ENCODE results near the gene AHNAK2.

Gene AHNAK2

DNA sequence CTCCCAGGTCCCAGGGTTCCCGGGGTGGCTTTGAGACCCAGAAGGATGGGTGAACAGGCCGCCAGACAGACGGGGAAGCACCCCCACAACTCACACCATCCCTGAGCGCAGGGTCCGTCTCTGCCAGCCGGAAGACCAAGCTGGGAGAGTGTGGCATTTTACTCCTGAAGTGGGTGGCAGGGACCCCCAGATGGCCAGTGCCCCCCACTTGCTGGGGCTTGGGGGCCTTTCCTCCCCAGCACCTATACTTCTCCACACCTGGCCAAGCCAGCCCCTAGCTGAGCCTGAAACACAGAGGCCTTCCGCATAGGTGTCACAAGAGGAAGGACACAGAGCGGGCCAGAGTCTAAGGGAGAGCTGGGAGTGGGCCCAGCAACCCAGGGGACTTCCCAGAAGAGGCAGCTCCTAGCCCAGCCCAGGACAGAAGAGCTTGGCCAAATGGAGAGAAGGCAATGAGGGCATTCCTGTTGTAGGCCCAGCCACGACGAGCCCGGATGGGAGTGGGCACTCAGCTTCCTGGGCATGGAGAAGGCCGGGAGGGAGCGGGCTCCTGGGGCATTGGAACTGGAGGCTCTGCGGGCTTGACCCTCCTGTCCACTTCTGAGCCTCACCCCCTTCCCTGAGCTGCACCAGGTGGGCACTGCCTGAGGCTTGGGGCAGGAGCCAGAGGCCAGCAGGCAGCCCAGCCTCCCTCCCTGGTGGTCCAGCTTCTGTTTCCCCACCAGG lies 3.3 kb downstream of the AHNAK2 start:
- DNase-seq (ENCODE audit: extremely low read depth in 1 of 2, low read depth in 1 of 2), result no peak

DNA sequence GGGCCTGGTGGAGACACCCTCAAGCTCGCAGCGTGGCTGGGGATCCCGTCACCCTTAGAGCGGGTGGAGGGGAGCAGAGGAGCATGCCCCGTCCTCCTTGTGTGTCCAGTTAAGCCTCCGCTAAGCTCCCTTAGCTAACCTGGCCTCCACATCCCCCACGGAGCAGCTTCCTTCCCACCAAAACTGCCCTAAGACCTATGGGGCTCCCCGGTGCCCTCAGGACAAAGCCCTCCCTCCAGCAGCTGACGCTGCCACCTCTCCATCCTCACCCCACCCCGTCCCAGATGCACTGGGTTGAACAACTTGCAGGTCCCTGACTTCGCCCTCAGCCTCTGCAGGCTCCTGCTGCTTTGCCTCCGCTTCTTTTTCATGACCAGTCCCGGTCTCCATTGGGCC lies 4.0 kb downstream of the AHNAK2 start:
- no peak for DNase-seq (ENCODE audit: extremely low read depth in 1 of 2, low read depth in 1 of 2)

DNA sequence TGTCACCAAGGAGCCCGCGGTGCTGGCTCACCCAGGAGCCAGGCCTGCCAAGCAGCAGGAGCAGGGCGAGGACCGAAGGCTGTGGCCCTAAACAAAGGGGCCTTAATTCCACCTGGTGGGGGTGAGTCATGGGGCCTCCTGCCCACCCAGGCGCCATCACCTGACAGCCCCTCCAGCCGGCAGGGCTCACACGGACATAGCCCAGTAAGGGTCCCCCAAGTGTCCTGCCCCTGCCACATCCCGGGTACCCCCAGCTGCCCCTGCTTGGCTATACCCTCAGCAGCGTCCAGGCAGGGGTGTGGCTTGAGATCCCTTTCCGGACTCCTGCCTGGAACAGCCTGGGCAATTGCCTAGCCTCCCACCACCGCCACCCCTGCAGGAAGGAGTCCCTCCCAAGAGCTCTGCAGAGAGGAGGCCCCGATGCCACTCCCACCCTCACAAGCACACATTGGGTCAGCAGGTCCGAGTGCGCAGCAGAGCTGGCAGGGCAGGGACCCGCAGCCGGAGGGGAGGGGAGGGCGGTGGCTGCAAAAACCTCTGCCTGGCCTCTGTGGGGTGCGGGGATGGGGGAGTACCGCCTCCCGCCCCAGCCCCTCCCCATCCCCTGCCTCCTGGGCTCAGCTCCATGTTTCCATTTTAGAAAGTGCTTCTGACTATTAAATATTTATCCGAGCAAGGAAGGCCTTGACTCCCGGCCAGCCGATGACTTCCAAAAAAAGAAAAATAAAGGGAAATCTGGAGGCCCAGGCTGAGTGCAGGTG lies 4.6 kb downstream of the AHNAK2 start:
- no peak for DNase-seq (ENCODE audit: extremely low read depth in 1 of 2, low read depth in 1 of 2)

DNA sequence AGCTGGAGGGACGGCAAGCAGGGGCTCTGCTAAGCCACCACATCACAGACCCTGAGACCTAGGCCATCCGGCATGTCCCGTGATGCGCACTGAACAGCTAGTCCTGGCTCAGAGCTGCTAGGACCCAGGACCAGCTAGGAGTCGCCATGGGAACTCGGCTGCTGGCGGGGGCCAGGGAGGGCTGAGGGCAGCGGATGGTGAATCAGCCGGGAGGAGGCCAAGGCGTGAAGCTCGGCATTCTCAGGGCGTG lies 5.1 kb downstream of the AHNAK2 start:
- no peak for DNase-seq (ENCODE audit: extremely low read depth in 1 of 2, low read depth in 1 of 2)

DNA sequence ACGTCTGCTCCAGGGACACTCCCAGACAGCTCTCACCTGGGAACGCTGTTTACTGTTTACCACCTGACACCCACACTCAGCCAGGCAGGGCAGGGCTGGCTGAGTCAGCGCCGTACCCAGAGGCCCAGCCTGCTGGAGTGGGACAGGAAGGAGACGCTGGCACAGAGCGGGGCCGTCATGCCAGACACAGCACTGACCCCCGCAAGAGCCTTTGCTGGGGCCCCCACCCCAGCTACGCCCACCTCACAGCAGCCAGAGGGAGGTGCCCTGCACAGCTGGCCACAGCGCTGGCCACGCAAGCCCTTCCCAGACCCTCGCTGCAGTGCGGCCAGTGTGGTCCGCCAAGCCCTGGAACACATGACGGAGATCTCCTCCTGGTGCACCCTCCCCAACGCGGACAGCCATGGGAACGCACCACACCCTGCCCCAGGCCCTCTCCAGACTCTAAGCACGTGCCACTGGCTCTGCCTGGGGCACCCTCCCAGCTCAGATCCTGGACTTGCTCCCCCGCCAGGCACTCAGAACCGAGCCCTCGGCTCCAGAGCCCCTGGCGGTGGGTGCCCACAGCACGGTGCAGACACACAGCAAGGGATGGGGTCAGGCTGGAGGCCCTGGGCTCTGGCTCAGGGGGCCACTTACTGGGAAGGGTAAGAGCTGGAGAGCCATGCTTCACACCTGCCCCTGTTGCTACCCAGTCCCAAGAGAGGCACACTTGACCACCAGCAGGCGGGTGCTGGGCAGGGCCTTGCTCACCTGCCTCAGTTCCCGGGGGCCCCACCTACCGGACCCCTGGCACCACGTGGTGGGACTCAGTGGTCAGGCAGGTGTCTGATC lies 5.7 kb downstream of the AHNAK2 start:
- DNase-seq (ENCODE audit: extremely low read depth in 1 of 2, low read depth in 1 of 2), result no peak

DNA sequence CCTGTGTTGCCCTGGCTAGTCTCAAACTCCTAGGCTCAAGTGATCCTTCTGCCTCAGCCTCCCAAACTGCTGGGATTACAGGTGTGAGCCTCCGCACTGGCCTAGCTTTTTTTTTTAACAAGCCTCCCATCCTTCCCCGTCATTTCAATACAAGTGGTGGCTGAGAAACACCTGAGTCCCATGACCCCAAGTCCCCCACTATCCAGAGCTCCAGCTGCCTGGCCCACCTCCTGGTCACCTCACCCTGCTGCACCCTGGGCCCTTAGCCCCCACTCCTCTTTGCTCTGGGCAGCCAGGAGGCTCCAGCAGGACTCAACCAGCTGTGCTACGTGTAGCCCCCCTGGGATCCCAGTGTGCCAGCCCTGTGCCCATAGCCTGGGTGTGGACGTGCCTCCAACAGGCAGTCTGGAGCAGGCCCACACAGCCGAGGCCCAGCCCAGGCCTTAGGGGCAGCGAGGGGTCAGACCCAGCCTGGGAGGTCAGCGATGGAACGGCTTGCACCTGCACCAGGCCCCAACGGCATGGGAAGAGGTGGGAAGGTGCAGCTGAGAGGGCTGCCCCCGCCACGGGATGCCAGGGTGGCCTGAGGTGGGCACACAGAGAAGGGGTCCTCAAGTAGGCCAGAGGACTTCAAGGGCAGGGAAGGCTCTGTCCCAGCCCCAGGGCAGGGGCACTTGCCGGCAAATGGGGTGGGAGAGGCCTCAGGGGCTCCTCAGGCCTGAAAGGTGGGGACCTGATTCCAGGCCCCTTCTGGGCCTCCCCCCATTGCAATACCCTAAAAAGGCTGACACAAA lies 6.5 kb downstream of the AHNAK2 start:
- DNase-seq (ENCODE audit: extremely low read depth in 1 of 2, low read depth in 1 of 2), result no peak

DNA sequence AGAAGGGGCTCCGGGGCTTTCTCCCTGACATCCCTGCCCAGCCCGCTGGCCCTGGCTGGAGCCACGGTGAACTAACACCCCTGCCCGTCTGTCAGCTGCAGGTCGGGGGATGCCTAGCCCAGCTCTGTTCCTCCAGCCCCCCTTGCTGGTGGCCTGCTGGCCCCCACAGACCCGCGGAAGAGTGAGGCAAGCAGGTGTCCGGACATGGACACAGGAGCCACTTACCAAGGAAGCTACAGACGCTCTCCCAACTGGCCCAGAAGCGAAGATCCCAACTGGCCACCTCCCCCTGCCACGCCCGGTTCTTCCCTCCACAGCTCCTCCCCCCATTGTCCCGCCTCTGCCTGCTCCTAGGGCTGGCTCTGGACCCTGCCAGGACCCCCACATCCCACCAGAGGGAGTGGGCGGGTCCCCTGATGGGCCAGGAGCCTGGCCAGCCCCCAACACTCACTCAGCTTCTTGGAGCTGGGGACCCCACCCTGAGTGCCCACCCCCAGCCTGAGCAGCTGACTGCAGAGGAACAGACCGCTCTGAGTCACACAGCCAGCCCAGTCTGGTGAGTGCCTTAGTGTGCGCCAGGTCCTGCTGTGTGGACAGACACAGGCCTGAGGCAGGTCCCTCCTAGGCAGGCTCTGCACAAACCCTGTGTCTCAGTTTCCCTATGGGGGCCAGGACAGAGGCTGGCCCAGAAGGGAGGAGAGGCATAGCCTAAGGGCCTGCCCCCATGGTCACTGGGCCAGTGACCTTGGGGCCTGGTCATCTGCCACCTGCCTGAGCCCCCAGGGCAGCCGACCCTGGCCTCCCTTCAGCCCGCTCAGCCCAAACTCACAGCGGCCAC lies 7.7 kb downstream of the AHNAK2 start:
- no peak for DNase-seq (ENCODE audit: extremely low read depth in 1 of 2, low read depth in 1 of 2)

DNA sequence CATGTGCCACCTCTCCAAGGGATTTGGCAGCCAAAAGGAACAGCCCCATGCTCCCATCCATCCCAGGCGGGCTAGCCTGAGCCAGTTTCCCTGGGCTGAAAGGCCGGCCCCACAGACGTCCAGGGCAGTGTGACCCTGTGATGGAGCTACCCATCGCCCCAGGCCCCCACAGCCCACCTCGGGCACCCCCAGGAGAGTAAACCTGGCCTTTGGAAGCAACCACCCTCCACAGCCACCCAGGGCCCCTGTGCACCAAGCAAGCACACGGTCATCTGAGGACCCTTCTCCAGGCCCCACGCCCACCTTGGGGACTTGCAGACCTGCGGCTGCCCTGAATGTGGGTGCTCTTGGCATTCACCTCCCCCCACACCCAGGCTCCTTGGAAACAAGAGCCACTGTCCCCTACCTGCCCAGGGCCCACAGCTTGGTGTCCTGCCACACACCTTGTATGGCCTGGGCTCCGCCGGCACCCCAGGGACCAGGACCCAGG lies 8.4 kb downstream of the AHNAK2 start:
- no peak for DNase-seq (ENCODE audit: extremely low read depth in 1 of 2, low read depth in 1 of 2)

DNA sequence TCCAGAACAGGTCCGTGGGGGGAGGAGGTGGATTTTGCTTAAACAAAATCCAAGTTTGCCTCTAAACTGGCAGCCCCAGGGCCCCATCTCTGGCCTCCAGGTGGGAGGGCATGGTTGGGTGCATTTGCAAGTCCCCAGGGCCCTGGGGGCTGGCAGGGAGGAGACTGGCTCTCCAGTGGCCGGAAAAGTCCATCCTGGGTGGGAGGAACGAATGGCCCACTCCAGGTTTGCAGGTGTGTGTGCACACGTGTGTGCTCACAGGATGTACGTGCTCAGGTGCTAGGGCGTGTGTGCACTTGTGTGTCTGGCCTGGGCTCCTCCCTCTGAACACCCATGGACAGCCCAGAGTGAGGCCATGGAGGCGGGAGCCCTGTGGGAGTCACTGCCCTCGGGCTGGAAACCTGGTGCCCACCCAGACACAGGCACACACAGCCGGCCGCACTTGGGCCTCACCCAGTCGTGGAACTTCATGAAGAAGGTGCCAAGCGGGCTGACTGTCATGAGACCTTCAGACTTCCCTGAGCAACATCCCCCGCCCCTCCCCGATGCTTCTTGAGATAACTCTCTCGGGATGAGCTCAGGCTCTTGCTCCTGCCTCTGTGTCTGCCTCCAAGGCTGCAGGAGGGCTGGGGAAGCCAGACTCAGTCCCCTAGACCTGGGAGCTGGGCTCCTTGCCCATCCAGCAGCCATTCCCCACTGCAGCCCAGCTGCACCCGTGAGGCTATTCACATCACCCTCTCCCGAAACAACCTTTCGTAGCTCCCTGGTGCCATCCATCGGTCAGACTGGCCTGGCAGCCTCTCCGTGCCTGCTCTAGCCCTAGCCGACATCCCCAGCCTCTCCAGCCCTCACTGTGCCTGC lies 9.4 kb downstream of the AHNAK2 start:
- no peak for DNase-seq (ENCODE audit: extremely low read depth in 1 of 2, low read depth in 1 of 2)

DNA sequence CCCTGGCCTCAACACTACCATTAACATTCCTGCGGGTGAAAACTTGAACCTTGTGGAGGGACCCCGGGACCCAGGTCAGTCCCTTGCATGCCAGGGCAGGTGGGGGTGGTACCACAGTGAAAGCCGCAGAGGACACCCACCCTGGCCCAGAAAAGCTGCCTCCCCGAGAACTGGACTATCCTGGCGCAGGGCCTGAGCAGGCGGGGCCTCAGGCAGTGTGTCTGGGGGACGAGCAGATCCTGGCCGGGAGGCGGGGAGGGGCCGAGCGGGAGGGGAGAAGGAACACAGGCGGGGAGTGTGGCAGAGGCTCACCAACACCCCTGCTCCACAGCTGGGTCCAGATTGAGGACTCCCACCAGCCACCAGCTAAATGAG lies 10.0 kb downstream of the AHNAK2 start:
- DNase-seq (ENCODE audit: extremely low read depth in 1 of 2, low read depth in 1 of 2), result no peak

DNA sequence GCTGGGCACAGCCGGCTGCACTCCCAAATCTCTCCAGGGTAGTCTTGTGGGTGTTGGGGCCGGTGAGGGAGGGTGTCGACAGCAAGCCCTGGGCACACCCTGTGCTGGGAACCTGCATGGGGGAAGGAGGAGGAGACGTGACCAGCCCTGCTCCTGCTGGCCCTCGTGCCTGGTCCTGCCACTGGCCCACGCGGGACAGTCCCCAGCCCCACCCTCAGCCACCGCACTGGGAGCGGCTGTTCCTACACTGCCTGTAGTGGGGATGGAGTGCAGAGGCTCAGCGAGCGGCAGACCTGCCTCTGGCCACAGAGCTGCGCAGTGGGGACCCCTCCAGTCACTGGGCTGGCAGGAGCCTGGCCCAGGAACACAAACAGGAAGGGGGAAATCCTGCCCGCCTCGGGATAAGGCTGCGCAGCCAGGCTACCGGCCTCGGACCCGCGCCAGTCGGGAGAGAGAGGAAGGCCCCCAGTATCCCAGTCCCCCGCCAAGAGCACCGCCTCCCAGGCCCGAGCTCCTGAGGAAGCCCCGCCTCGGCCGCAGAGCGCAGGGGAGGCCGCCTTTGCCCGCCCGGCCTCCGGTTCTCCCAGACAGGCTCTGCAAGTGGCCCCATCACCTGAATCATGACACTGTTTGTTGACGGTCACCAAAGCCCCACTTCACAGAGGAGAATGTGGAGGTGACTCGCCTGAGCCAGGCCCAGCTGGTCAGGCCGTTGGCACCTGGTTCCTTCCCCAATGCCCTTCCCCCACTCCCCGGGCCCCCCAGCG lies 10.6 kb downstream of the AHNAK2 start:
- no peak for DNase-seq (ENCODE audit: extremely low read depth in 1 of 2, low read depth in 1 of 2)

DNA sequence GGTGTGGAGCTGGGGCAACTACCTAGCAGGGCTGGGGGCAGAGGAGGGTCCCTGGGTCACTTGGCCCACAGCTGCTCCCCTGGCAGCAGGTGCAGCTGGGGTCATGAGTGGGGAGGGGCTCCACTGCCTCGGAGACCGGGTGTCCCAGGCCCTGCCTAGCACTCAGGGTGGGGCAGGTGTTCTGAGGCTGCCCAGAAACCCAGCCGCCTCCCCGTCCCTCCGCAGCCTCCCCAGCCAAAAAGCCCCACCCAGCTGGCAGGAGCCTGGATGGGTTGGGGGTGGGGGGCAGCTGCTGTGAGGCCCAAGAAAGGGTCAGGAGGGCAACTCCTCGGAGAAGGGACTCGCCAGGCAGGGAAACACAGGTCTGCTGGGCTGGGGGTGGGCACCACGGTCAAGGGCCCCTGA lies 11.2 kb downstream of the AHNAK2 start:
- DNase-seq (ENCODE audit: extremely low read depth in 1 of 2, low read depth in 1 of 2), result no peak

DNA sequence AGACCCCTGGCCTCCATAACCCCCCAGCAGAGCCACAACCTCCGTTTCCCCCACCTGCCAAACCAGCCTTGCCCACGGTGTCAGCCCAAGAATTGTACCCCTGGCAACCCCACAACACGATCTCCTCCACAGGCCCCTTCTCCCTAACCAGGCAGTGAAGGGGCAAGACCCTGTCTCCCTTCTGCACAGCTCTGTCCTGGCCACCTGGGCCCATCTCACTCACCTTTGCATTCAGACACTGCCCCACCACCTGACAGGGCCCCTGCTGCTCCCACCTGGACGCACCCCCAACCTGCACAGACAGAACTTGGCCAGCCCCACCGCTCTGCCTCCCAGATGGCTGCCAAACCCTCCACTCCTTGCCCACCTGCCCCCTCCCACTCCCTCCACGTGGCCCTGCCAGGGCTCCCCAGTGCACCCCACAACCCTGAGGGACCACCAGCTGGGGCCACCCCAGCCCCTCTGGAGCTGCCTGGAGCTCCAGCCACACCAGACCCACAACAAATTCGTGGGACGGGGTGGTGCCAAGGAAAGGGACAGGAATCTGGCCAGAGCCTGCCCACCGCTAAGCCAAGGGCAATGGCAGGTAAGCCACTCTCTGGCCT lies 11.8 kb downstream of the AHNAK2 start:
- DNase-seq (ENCODE audit: extremely low read depth in 1 of 2, low read depth in 1 of 2), result no peak

DNA sequence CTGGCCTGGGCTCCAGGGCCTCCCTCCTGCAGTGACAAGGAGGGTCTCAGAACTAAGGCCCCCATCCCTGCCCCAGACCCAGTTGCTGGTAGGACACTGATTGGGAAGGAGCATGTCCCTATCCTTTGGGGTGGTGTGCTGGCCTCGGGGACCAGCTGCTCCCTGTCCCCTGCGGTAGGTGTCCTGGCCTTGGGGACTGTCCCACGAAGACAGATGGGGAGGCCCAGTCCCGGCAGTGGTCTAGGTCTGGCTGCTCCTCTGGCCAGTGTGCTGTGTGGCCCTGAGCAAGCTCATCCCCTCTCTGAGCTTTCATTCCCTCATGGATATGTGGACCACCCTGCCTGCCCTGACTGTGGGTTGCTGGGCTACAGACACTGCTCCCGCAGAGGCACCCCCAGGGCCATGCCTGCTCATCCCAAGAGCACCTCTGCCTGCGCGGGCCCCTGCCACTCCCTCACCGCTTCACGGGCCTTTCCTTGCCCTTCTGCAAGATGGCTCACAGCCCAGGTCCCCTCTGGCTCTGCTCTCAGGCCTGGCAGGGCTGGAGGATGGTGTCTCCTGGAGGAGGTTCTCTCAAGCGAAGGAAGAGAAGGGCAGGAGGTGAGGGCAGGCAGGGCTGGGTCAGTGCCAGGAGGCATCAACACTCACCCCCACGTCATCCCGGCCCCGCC lies 12.5 kb downstream of the AHNAK2 start:
- DNase-seq (ENCODE audit: extremely low read depth in 1 of 2, low read depth in 1 of 2), result no peak

DNA sequence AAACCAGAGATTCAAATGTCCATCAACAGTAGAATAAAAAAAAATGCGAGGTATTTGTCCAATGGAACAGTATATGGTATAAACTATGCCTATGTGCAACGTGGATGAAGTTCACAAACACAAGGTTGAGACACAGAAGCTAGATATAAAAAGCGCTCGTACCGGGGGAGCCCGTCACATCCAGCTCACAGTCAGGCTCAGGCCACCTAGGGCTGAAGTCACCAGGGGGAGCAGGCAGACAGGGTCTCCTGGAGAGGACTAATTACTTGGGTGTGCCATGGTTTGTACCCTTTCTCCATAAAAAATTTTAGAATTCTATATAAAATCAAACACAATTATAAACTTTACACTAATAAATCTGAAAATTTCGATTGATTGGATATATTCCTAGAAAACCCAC lies 13.6 kb downstream of the AHNAK2 start:
- no peak for DNase-seq (ENCODE audit: extremely low read depth in 1 of 2, low read depth in 1 of 2)

DNA sequence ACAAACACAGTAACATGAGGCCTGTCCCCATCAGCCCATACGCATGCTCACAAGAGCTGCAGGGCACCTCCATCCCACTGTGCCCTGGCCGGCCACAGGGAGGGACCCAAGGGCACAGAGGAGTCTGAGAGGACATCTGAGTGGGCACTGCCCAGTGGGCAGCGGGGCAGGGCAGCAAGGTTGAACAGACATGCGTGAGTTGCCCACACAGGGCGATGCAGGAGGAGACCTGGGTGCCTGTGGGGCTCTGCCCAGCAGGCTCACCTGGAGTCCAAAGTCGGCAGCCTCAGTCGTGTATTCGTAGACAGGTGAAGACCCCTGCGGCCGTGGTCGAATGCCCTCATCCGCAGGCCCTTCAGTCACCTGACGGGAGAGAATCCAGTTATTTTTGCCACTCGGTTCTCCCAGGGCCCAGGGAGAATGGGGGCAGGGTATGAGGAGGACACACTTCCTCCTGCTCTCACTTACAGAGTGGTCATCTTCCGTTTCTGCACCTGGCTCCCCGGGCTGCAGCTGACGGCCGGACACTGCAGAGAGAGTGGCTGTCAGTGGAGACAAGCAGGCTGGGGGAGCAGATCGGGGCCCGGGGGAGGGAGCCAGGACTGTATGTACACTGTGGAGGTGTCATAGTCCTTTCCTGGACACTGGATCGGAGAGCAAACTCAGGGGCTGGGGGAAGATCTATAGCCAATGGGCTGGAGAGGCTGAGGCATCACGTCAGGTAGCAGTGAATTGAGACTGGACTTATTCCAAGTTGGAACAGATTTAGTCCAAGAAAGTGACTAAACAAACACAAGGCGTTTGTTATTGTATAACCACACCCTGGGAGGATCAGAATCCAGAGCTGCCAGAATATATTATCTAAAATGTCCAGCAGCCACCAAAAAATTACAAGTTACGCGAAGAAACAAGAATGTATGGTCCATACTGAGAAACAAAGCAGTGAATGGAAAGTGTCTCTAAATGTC lies 20.7 kb downstream of the AHNAK2 start:
- no peak for DNase-seq (ENCODE audit: extremely low read depth in 1 of 2, low read depth in 1 of 2)

All from stimulated activated CD8-positive, alpha-beta memory T cell treated with anti-CD3 and anti-CD28 coated beads, Interleukin-7, amount 100 ng/mL, for 48 hours (primary cell).